AG09319 (cell line): ENCODE measurements around the gene SOX6.
"Not testable (repeated sequence)": the region's sequence is repeated elsewhere in the genome, so short reads cannot be mapped to it uniquely, and the experiment has no call there.

Experiments used
- DNase-seq: peaks from one replicate; pipeline ENCODE4 v3.0.0-alpha.2; 2010; ENCODE audit warnings: low read depth; ENCODE audit errors: extremely low read depth
- TF ChIP-seq, protein P1 (sequence below): IDR thresholded peaks from 2 replicates; pipeline ENCODE4 v1.5.1; 2011; ENCODE audit warnings: low read depth, mild to moderate bottlenecking, inconsistent platforms, low read length, moderate library complexity

Gene SOX6

DNA sequence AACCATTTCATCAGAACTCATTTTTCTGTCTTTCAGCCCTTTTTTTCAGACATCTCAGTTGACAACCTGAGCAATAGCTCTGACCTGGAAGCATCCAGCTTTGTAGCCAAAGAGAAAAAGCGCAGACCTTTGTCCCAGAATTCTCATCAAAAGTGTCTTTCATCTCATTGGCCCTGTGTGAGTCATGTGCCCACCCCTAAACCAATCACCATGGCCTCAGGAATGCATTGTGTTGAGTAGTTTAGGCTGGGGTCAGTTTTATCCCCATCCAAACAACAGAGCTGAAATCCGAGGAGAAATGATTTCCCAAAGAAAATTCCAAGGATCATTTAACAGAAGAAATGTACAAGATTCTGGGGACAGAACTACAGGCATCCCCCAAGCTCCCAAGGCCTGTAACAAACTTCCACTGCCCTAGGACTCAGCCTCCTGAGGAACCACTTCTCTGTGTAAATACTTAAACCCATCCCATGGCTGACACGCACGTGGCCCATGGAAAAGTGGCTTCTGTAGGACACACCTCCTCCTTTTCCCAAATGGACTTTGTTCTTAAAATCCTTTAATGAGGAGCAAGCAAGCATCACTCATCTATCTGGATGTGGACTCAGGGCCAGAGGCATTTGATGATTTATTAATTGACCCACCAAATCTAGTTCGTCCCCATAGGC, 429.0 kb downstream of the SOX6 start:
- TF ChIP-seq, protein P1, sequence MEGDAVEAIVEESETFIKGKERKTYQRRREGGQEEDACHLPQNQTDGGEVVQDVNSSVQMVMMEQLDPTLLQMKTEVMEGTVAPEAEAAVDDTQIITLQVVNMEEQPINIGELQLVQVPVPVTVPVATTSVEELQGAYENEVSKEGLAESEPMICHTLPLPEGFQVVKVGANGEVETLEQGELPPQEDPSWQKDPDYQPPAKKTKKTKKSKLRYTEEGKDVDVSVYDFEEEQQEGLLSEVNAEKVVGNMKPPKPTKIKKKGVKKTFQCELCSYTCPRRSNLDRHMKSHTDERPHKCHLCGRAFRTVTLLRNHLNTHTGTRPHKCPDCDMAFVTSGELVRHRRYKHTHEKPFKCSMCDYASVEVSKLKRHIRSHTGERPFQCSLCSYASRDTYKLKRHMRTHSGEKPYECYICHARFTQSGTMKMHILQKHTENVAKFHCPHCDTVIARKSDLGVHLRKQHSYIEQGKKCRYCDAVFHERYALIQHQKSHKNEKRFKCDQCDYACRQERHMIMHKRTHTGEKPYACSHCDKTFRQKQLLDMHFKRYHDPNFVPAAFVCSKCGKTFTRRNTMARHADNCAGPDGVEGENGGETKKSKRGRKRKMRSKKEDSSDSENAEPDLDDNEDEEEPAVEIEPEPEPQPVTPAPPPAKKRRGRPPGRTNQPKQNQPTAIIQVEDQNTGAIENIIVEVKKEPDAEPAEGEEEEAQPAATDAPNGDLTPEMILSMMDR: no peak
- no peak for DNase-seq

DNA sequence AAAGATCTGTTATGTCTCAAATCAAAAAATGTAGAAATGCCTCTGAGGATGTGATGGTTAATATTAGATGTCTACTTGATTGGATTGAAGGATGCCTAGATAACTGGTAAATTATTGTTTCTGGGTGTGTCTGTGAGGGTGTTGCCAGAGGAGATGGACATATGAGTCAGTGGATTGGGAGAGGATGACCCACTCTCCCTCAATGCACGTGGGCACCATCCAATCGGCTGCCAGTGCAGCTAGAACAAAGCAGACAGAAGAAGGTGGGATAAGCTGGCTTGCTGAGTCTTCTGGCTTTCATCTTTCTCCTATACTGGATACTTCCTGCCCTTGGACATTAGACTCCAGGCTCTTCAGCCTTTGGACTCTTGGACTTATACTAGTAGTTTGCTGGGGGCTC, 430.3 kb downstream of the SOX6 start:
- no peak for DNase-seq
- TF ChIP-seq, protein P1: no peak

DNA sequence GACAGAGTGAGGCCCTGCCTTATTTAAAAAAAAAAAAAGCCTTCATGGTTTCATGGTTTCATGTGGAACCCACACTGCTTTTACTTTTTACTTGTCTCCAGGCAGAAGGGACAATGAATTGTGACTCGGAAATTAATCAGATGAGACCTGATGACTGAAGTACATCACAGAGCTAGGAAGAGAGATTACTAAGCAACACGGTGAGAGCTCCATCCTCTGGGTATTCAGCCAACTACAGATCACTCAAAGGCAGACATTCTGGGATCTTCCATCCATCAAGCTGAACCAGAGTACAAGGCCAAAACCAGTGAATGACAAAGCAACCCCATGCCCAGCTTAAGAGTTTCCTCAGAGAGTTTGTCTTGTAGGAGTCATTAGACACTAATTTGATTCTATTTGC, 433.2 kb downstream of the SOX6 start:
- DNase-seq: no peak
- TF ChIP-seq, protein P1: no peak

DNA sequence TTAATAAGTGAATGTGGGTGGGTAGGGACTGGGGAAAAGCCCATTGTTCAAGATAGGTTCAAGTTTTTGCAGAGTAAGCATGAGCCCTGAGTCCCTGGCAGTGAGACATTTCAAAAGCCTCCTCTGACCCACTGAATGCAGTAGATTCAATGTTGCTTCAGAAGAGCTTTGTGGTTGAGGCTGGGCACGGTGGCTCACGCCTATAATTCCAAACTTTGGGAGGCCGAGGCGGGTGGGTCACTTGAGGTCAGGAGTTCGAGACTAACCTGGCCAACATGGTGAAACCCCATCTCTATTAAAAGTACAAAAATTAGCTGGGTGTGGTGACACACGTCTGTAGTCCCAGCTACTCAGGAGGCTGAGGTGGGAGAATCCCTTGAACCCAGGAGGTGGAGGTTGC, 433.6 kb downstream of the SOX6 start:
- DNase-seq: not testable (repeated sequence)

DNA sequence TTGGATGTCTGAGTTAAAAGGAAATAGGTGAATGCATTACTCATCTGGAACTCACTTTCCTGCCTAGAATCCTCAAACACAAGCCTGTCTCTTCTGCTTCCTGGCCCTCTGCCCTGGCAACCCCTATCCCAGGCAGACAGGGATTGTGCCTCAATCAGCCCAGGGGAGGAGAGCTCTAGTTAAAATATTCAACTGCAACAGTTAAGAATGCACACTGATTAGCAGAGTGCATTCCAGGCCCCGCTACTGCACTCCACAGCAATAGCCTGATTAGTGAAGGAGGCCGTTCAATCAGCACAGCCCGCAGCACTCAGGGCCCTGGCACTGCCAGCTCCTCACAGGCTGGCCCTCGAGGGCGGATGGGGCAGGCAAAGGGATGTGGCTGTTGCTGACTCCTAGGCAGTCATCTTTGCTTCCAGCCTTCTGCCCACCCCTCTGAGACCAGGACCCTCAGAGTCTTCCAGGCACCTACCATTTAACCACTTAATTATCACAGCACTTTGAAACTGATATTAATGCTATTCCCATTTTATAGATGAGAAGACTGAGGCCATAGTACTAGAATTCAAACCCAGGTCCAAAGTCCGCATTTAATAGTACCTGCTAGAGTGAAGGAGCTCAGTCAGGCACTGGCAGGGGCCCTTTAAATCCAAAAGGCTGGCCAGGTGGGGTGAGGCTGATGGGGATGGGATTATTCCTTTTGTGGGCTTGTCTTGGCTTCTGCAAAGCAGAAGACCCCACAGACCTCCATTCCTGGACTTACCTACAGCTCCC, 435.3 kb downstream of the SOX6 start:
- no peak for DNase-seq
- TF ChIP-seq, protein P1: no peak

DNA sequence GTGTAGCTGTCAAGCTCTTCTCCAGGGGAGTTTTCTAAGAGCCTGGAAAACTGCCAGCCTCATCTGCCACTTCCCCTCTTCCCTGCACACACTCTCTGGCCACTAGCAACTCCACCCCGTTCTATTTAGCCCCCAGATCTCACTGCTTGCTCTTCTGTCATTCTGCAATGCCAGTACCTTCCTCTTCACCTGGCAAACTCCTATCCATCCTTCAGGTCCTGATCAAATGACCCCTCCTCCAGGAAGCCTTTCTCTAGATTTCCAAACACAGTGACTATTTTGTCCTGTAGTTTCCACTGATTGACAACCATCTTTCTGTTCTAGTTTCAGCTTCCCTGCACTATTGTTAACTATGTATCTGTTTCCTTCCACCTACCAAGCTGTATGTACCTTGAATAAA, 437.7 kb downstream of the SOX6 start:
- TF ChIP-seq, protein P1: no peak
- DNase-seq: no peak

DNA sequence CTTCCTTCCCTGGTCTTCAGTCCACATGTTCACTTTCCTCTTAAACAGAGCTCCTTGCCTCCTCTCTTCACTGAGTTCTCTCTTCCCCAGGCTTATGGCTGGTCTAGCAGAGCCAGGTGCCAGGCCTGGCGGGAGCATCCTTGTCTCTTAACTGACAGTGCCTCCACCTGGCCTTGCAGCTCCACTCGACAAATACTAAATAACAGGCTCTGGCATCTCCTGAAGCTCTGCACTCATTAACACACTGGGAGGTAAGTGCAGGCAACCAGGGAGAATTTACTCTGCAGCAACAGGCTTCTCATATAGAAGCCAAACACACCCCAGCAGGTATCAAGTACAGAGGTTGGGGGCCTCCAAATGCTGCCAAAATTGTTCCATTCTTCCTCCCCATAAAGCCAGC, 438.1 kb downstream of the SOX6 start:
- DNase-seq: no peak

More for the DNA sequence above, 438.1 kb downstream of the SOX6 start:
- TF ChIP-seq, protein P1: no peak
